OCI-LY3 (cell line): ENCODE results near the gene ARHGAP15.

ENCODE experiments used
- CTCF ChIP-seq: fragments of 200-600, 300-600 bp; sonication (generic); IDR thresholded peaks from 2 replicates; pipeline ENCODE4 v1.5.1; 2014; ENCODE audit warnings: antibody characterized with exemption, low read length, low read depth
- EZH2phosphoT487 ChIP-seq: fragments of 200-600 bp; shearing (Covaris generic); IDR thresholded peaks from 2 replicates; pipeline ENCODE4 v1.6.1; 2018; ENCODE audit warnings: antibody characterized with exemption, mixed run types, low read depth

GRCh38 chr2:143210446-143210819 is 81.2 kb downstream of the ARHGAP15 start:
- TF ChIP-seq CTCF, result no peak
- no peak for TF ChIP-seq EZH2phosphoT487
